ENCODE results near the gene SLC12A7. TPM values are rescaled to one million over a fixed set of nuclear protein-coding genes. Genes with fewer than 3 reads are reported as not detected.

SLC12A7 gene
- total RNA-seq, 1 donor from 2014 or later, result 80.8 TPM

DNA sequence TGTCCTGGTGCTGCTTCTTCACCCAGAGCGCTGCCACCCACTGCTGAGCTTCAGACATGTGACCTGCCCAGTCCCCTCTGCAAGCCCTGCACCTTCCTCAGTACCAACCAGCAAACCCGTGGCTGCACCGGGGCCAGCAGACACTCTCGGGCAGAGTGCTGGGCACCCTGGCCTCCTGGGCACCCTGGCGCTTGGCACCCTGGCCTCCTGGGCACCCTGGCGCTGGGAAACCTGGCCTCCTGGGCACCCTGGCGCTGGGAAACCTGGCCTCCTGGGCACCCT lies 31.7 kb upstream of the SLC12A7 start:
- TF ChIP-seq, protein P1, sequence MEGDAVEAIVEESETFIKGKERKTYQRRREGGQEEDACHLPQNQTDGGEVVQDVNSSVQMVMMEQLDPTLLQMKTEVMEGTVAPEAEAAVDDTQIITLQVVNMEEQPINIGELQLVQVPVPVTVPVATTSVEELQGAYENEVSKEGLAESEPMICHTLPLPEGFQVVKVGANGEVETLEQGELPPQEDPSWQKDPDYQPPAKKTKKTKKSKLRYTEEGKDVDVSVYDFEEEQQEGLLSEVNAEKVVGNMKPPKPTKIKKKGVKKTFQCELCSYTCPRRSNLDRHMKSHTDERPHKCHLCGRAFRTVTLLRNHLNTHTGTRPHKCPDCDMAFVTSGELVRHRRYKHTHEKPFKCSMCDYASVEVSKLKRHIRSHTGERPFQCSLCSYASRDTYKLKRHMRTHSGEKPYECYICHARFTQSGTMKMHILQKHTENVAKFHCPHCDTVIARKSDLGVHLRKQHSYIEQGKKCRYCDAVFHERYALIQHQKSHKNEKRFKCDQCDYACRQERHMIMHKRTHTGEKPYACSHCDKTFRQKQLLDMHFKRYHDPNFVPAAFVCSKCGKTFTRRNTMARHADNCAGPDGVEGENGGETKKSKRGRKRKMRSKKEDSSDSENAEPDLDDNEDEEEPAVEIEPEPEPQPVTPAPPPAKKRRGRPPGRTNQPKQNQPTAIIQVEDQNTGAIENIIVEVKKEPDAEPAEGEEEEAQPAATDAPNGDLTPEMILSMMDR (IDR thresholded peaks at IDR 0.05; ENCODE audit: unreplicated experiment), result no peak
- H3K27ac Mint-ChIP-seq, result no peak overlapping the region
- no peak for DNase-seq (ENCODE audit: low spot score, unreplicated experiment)
- peaks cover 12% of the 10 kb centered on the region for H3K27me3 Mint-ChIP-seq
- H3K4me1 Mint-ChIP-seq (ENCODE audit: low read depth), result peaks cover 7% of the 10 kb centered on the region
- no peaks in the 10 kb centered on the region for H3K36me3 Mint-ChIP-seq (ENCODE audit: insufficient read depth)
- no peak overlapping the region for H3K4me3 Mint-ChIP-seq (ENCODE audit: low read depth)
- H3K9me3 Mint-ChIP-seq (ENCODE audit: low read depth), result no peaks in the 10 kb centered on the region

DNA sequence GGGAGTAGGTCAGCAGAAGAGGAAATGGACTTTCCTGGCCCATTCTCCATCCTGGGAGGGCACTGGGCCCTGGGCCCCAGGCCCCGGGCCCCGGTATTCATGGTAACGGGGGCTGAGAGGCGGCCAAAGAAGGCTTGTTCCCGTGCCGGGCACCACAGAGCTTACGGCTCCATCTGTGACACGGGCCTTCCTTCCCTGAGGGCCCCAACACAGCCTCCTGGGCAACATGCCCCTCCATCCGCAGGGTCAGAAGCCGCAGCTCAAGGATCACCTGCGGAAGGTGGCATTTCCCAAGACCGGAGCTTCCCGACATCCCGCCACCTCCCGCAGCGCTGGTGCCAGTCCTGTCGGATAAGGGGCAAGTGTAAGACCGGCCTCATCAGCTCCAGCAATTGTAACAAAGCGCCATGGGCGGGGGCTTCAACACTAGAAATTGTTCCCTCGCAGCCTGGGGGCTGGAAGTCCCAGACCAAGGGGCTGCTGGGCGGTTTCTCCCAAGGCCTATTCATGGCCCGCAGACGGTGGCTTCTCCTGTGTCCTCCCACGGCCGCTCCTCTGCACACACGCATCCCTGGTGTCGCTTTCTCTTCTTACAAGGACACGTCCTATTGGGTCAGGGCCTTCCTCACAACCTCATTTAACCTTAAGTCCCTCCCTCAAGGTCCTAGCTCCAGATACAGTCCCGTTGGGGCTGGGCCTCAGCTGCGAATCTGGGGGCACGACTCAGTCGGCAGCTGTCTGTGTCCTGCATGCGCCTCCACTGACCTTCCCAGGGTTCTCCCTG lies 31.2 kb upstream of the SLC12A7 start:
- no peak overlapping the region for H3K4me3 Mint-ChIP-seq (ENCODE audit: low read depth)
- H3K27me3 Mint-ChIP-seq, result peaks cover 17% of the 10 kb centered on the region
- no peak overlapping the region for H3K27ac Mint-ChIP-seq
- no peaks in the 10 kb centered on the region for H3K36me3 Mint-ChIP-seq (ENCODE audit: insufficient read depth)
- TF ChIP-seq, protein P1 (IDR thresholded peaks at IDR 0.05; ENCODE audit: unreplicated experiment), result no peak
- H3K4me1 Mint-ChIP-seq (ENCODE audit: low read depth), result peaks cover 7% of the 10 kb centered on the region
- no peak for DNase-seq (ENCODE audit: low spot score, unreplicated experiment)
- no peaks in the 10 kb centered on the region for H3K9me3 Mint-ChIP-seq (ENCODE audit: low read depth)

DNA sequence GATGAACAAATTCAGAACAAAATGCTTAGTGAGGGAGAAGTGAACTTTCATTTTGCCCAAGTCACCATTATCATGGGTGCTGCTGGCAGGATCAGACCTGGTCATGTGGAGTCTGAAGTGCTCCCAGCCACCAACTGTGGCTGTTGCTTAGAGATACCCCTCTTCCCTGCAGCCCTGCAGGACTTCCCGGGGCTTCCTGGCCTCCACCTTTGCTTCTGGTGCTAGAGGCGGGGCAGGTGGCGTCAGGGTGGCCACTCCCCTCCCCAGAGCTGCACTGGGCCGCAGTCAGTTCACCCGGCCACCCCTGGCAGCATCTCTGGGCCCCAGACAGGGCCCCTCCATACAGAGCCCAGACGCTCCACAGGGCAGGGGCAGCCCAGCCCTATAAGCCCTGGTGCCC lies 30.0 kb upstream of the SLC12A7 start:
- H3K27ac Mint-ChIP-seq, result no peak overlapping the region
- no peak overlapping the region for H3K4me3 Mint-ChIP-seq (ENCODE audit: low read depth)
- DNase-seq (ENCODE audit: low spot score, unreplicated experiment), result no peak
- no peaks in the 10 kb centered on the region for H3K36me3 Mint-ChIP-seq (ENCODE audit: insufficient read depth)
- peaks cover 19% of the 10 kb centered on the region for H3K27me3 Mint-ChIP-seq
- no peaks in the 10 kb centered on the region for H3K9me3 Mint-ChIP-seq (ENCODE audit: low read depth)
- peaks cover 4% of the 10 kb centered on the region for H3K4me1 Mint-ChIP-seq (ENCODE audit: low read depth)
- TF ChIP-seq, protein P1 (IDR thresholded peaks at IDR 0.05; ENCODE audit: unreplicated experiment), result no peak

DNA sequence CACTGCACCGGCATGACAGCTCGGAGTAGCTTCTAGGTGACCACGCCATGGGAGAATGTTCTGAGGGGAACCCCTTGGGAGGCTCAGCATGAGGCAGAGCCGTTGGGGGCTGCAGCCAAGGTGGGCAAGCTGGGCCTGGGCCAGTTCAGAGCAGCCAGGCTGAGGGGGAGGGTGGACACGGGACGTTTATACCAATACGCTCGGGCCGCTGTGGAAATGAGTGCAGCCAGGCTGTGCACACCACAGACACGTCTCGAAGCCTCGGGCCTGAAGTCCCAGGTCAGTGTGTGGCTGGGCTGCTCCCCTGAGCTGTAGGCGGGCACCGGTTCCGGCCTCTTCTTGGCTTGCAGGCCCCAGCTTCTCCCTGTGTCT lies 28.9 kb upstream of the SLC12A7 start:
- Mint-ChIP-seq H3K4me3 (ENCODE audit: low read depth) (no peak overlapping the region), H3K9me3 (ENCODE audit: low read depth) (no peaks in the 10 kb centered on the region)

DNA sequence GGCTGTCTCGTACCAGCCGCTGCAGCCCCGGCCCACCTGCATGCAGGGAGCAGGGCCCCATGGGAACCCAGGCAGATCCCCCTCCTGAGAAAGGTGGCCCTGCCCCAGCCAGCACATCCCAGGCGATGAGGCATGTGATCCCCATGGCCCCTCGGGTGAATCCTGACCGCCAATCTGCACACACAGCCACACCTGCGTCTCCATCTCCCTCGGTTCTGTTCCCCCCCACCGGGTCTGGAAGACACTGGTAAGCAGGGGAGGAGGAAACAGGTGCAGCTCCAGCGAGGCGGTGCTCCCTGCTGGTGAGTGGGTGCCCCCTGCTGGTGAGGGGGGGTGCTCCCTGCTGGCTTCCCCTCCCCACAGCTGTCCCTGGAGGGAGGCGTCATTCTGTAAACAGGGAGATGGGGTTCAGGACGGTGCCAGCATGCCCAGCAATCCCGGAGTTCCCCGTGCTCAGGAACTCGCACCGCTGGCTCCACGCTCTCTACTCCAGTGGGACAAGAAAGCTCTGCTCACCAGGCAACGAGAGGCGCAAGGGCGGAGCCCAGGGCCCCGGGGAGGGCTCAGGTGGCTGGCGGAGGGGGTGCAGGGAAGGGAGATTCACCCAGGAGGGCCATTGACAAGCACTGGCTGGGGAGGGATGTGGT lies 28.4 kb upstream of the SLC12A7 start:
- TF ChIP-seq, protein P1 (IDR thresholded peaks at IDR 0.05; ENCODE audit: unreplicated experiment), result peak; percentile 64
- H3K27me3 Mint-ChIP-seq, result peaks cover 22% of the 10 kb centered on the region
- H3K27ac Mint-ChIP-seq, result no peak overlapping the region
- H3K4me3 Mint-ChIP-seq (ENCODE audit: low read depth), result no peak overlapping the region
- H3K4me1 Mint-ChIP-seq (ENCODE audit: low read depth), result no peaks in the 10 kb centered on the region
- no peaks in the 10 kb centered on the region for H3K36me3 Mint-ChIP-seq (ENCODE audit: insufficient read depth)
- H3K9me3 Mint-ChIP-seq (ENCODE audit: low read depth), result no peaks in the 10 kb centered on the region
- DNase-seq (ENCODE audit: low spot score, unreplicated experiment), result peak; percentile 53

More for the DNA sequence above, 28.9 kb upstream of the SLC12A7 start:
- TF ChIP-seq, protein P1 (IDR thresholded peaks at IDR 0.05; ENCODE audit: unreplicated experiment), result no peak
- Mint-ChIP-seq H3K27ac (no peak overlapping the region), H3K27me3 (peaks cover 21% of the 10 kb centered on the region), H3K4me1 (ENCODE audit: low read depth) (no peaks in the 10 kb centered on the region), H3K36me3 (ENCODE audit: insufficient read depth) (no peaks in the 10 kb centered on the region)
- DNase-seq (ENCODE audit: low spot score, unreplicated experiment), result no peak
